Keratinocyte (primary cell): ENCODE measurements around the gene NAXE.

Experiments used
- CTCF ChIP-seq, 3 experiments: IDR thresholded peaks in 1 of 3; conservative IDR thresholded peaks in 1 of 3; optimal IDR thresholded peaks in 1 of 3; 2 replicates in 2 of 3; 3 replicates in 1 of 3; pipeline versions ENCODE3 to v1.5.1; 2011; ENCODE audit warnings: low read length in 3 of 3, mild to moderate bottlenecking in 3 of 3, moderate library complexity in 2 of 3, control low read depth in 1 of 3, inconsistent platforms in 1 of 3; ENCODE audit not compliant: insufficient read depth in 2 of 3; ENCODE audit errors: extremely low read depth in 1 of 3
- EZH2 ChIP-seq: IDR thresholded peaks from one replicate; pipeline ENCODE4 v1.6.1; 2012; ENCODE audit warnings: inconsistent platforms, mild to moderate bottlenecking, low read length, moderate library complexity

DNA sequence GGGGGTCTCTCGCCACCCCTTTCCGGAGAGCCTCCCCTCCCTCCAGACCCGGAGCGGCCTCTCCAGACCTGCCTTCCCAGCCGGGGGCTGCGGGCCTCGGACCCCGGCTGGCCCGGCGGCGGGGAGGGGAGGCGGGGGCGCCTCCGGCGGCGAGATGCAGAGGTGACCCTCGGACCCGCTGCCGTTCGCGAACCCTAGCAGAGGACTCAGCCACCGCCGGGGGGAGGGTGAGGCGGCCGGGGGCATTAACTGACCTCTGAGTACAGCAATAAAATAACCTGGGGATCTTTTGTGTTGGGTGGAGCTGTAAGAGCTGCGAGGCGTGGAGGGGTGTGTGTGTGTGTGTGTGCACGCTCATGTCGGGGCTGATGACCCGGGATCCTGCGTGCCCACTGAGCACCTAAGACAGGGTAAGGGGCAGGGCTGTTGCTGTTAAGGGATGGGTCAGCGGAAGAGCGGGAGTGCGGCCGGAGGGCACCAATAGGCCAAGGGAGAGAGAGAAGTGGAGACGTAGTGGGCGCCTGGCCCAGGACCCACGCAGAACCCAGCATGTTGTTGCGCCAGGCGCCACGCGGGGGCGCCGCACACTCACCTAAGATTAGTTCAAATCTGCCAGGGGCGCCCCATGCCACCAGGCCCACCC is 34.0 kb downstream of the NAXE start:
- TF ChIP-seq CTCF (optimal IDR thresholded peaks at IDR 0.05 in 1 of 3, IDR thresholded peaks at IDR 0.05 in 1 of 3, conservative IDR thresholded peaks at IDR 0.05 in 1 of 3; ENCODE audit: extremely low read depth in 1 of 3, insufficient read depth in 2 of 3, low read length in 3 of 3) (peak; percentile 72 to 93 (median 85)), EZH2 (peak; percentile 90)
